ENCODE data around the gene MAPT. TPM values are rescaled to one million over a fixed set of nuclear protein-coding genes. Genes with fewer than 3 reads are reported as not detected.

The MAPT gene
- total and polyA plus RNA-seq, 2 experiments from 2014 or later, result 0.37 to 0.71 TPM

DNA sequence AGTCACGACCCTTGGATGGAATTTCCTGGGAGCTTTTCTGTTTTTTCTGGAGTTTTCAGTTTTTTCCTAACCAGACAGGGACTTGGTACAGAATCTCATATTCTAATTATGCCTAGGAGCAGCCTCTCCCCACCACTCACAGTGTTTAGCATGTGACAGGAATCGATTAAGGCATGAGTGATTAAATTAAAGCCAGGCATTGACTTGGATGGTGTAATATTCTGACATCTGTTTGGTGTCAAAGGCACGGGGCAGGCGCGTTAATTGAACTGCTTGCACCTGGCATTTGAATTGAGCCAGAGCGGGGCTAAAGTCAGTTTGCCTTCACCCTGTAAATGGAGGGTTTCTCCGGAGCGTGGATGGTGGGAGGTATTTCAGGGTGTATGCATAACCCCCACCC is 11.9 kb downstream of the MAPT start:
- WGBS (ENCODE audit: low lambda C conversion rate, missing lambda C conversion rate), result 79% methylated on average over 8 of the region's 8 CpGs
- no peaks in the 10 kb centered on the region for H3K9me3 ChIP-seq (ENCODE audit: low read depth)
- no peak for DNase-seq (ENCODE audit: low spot score)
- no peaks in the 10 kb centered on the region for H3K9me2 ChIP-seq (replicated peaks; ENCODE audit: insufficient read depth)
- peaks cover 33% of the 10 kb centered on the region for H3K27me3 ChIP-seq
- TF ChIP-seq EZH2phosphoT487 (IDR thresholded peaks at IDR 0.05; ENCODE audit: low read depth, severe bottlenecking, unreplicated experiment) (no peak), EZH2 (IDR thresholded peaks at IDR 0.05; ENCODE audit: borderline replicate concordance) (no peak)
- TF ChIP-seq, protein P1, sequence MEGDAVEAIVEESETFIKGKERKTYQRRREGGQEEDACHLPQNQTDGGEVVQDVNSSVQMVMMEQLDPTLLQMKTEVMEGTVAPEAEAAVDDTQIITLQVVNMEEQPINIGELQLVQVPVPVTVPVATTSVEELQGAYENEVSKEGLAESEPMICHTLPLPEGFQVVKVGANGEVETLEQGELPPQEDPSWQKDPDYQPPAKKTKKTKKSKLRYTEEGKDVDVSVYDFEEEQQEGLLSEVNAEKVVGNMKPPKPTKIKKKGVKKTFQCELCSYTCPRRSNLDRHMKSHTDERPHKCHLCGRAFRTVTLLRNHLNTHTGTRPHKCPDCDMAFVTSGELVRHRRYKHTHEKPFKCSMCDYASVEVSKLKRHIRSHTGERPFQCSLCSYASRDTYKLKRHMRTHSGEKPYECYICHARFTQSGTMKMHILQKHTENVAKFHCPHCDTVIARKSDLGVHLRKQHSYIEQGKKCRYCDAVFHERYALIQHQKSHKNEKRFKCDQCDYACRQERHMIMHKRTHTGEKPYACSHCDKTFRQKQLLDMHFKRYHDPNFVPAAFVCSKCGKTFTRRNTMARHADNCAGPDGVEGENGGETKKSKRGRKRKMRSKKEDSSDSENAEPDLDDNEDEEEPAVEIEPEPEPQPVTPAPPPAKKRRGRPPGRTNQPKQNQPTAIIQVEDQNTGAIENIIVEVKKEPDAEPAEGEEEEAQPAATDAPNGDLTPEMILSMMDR (IDR thresholded peaks at IDR 0.05; ENCODE audit: poor library complexity), result no peak
- H3K36me3 ChIP-seq (replicated peaks; ENCODE audit: insufficient read depth, low read depth), result no peaks in the 10 kb centered on the region
- no peaks in the 10 kb centered on the region for H4K20me1 ChIP-seq (ENCODE audit: insufficient read depth, poor library complexity, severe bottlenecking)
- H2AFZ ChIP-seq, result no peak overlapping the region
- no peak overlapping the region for H3K27ac ChIP-seq
- no peaks in the 10 kb centered on the region for H3K79me2 ChIP-seq
- H3K4me3 ChIP-seq, result no peak overlapping the region
- no peak overlapping the region for H3K4me2 ChIP-seq
- no peaks in the 10 kb centered on the region for H3K4me1 ChIP-seq (ENCODE audit: insufficient read depth)

DNA sequence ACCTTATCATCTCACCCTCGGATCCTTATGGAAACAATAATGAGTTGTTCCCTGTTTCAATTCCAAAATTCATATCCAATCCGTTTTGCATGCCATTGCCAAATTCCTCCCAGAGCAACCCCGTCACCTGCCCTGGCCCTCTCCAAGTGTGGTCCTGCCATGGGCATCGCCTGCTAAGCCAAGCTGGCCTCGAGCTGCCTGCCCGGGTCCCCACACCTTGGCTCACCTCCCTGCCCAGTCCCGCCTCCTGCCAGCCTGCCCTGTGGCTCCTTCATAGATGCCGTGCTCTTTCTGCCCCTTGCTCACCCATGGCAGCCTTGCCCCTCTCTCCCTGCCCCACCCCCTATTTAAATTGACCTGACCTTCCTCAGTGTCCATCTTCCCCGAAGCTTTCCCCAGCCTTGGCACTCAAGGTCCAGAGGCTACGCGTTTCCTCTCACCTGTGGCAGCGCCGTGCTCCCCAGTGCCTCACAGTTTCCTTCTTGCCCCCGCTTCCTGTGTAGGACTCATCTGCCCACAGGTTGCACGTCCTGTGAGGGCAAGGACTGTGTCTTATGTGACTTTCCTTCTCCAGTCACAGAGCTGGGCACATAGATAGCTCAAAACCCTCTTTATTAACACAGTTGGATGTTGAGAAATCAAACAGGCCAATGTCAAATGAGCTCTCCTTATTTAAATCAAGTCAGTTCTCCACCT is 12.7 kb downstream of the MAPT start:
- no peaks in the 10 kb centered on the region for H3K4me1 ChIP-seq (ENCODE audit: insufficient read depth)
- no peak overlapping the region for H3K4me2 ChIP-seq
- H3K36me3 ChIP-seq (replicated peaks; ENCODE audit: insufficient read depth, low read depth), result no peaks in the 10 kb centered on the region
- 88% methylated on average over 14 of the region's 15 CpGs for WGBS (ENCODE audit: low lambda C conversion rate, missing lambda C conversion rate)
- H4K20me1 ChIP-seq (ENCODE audit: insufficient read depth, poor library complexity, severe bottlenecking), result no peaks in the 10 kb centered on the region
- no peak overlapping the region for H3K4me3 ChIP-seq
- no peaks in the 10 kb centered on the region for H3K9me3 ChIP-seq (ENCODE audit: low read depth)
- no peak overlapping the region for H3K27ac ChIP-seq
- no peak for DNase-seq (ENCODE audit: low spot score)
- H2AFZ ChIP-seq, result no peak overlapping the region
- no peaks in the 10 kb centered on the region for H3K79me2 ChIP-seq
- TF ChIP-seq, protein P1 (IDR thresholded peaks at IDR 0.05; ENCODE audit: poor library complexity), result no peak
- no peak for TF ChIP-seq EZH2 (IDR thresholded peaks at IDR 0.05; ENCODE audit: borderline replicate concordance)
- no peak for TF ChIP-seq EZH2phosphoT487 (IDR thresholded peaks at IDR 0.05; ENCODE audit: low read depth, severe bottlenecking, unreplicated experiment)
- H3K9me2 ChIP-seq (replicated peaks; ENCODE audit: insufficient read depth), result no peaks in the 10 kb centered on the region
- peaks cover 29% of the 10 kb centered on the region for H3K27me3 ChIP-seq

DNA sequence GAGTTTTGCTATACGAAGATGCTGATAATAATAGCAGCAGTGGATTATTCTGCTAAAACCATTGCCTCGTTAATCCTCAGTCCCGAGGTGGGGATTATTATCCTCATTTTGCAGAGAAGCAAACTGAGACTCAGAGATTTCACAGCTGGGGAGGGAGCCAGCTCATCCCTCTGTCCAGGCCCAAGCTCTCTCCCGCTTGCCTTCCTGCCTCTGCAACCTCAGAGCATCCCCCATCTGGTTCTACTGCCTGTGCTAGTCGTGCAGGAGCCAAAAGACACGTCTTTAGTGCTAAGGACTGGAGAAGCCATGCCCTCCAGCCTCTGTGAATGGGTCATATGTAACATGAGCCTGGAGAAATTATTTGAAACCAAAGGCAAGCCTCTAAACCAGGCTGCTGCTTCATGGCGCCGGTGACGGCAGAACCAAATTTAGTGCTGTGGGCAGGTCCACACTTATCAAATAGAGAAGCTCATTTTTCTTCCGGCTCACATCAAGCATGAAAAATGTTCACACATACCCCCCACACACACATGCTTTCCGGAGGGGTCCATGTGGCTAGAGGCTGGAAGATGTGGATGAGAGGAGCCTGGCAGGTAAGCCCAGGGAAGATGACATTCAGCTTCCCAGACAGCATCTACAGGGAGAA is 13.5 kb downstream of the MAPT start:
- H3K79me2 ChIP-seq, result no peaks in the 10 kb centered on the region
- H3K9me2 ChIP-seq (replicated peaks; ENCODE audit: insufficient read depth), result no peaks in the 10 kb centered on the region
- H2AFZ ChIP-seq, result no peak overlapping the region
- peaks cover 24% of the 10 kb centered on the region for H3K27me3 ChIP-seq
- no peak for DNase-seq (ENCODE audit: low spot score)
- H3K4me2 ChIP-seq, result no peak overlapping the region
- H4K20me1 ChIP-seq (ENCODE audit: insufficient read depth, poor library complexity, severe bottlenecking), result no peaks in the 10 kb centered on the region
- H3K4me3 ChIP-seq, result no peak overlapping the region
- TF ChIP-seq, protein P1 (IDR thresholded peaks at IDR 0.05; ENCODE audit: poor library complexity), result no peak
- no peak for TF ChIP-seq EZH2 (IDR thresholded peaks at IDR 0.05; ENCODE audit: borderline replicate concordance)
- TF ChIP-seq EZH2phosphoT487 (IDR thresholded peaks at IDR 0.05; ENCODE audit: low read depth, severe bottlenecking, unreplicated experiment), result no peak
- no peaks in the 10 kb centered on the region for H3K9me3 ChIP-seq (ENCODE audit: low read depth)
- no peak overlapping the region for H3K27ac ChIP-seq
- 57% methylated on average over 11 of the region's 11 CpGs for WGBS (ENCODE audit: low lambda C conversion rate, missing lambda C conversion rate)
- no peaks in the 10 kb centered on the region for H3K4me1 ChIP-seq (ENCODE audit: insufficient read depth)
- no peaks in the 10 kb centered on the region for H3K36me3 ChIP-seq (replicated peaks; ENCODE audit: insufficient read depth, low read depth)
